Measurements from ENCODE around the gene MYO5B. TPM values are rescaled to one million over a fixed set of nuclear protein-coding genes. Genes with fewer than 3 reads are reported as not detected.

Gene MYO5B
- total and polyA plus RNA-seq, 9 of the 15 experiments (the other 6 are each of a cell fraction or from before 2014, with no cell fraction given), result 0.07 to 0.42 (median 0.28) TPM

GRCh38 chr18:50008306-50008705 lies 186.6 kb downstream of the MYO5B start:
- no peak for ATAC-seq
- Histone ChIP-seq H4K20me1 (replicated peaks; ENCODE audit: control insufficient read depth, insufficient read depth, low read length) (no peaks in the 10 kb centered on the region), H3K9me1 (ENCODE audit: control insufficient read depth, insufficient read depth, low read length) (no peaks in the 10 kb centered on the region), H2AFZ (ENCODE audit: low read depth, low read length) (no peak overlapping the region), H3K4me3 (no peak overlapping the region), H3K9ac (ENCODE audit: insufficient read depth in 1 of 2, low read depth in 2 of 2, low read length in 2 of 2) (no peak overlapping the region), H3K9me3 (replicated peaks; ENCODE audit: control insufficient read depth, insufficient read depth, low read depth, low read length) (no peaks in the 10 kb centered on the region), H3K36me3 (ENCODE audit: control insufficient read depth, insufficient read depth, low read length) (no peaks in the 10 kb centered on the region), H3K79me2 (ENCODE audit: control insufficient read depth, insufficient read depth, low read length) (no peaks in the 10 kb centered on the region), H3K27me3 (ENCODE audit: control insufficient read depth in 2 of 2, insufficient read depth in 2 of 2, low read length in 2 of 2) (0 out of 5 replicates have a peak, but pooled peaks cover 0 to 6% of the 10 kb centered on the region in 2 experiments), H3K4me1 (replicated peaks in 1 of 2; ENCODE audit: control insufficient read depth in 2 of 2, insufficient read depth in 2 of 2, low read length in 2 of 2) (no peaks in the 10 kb centered on the region), H3K27ac (ENCODE audit: extremely low read depth, low read depth, low read length) (no peak overlapping the region), H3K4me2 (ENCODE audit: insufficient read depth, low read length) (no peak overlapping the region)
- WGBS (ENCODE audit: insufficient coverage, low coverage, missing lambda C conversion rate), result 0% methylated on average over 2 of the region's 3 CpGs
- CTCF ChIA-PET (ENCODE audit: low intra/inter-chr PET ratio), result no interaction called here
- POLR2A ChIA-PET, result interaction anchor here (1.4 kb wide), 1 partner anchor 11 kb away, joined by 3 read pairs; no protein-coding TSS in a partner anchor
- intact Hi-C loops (cut with micrococcal nuclease) (no loop called here), in situ Hi-C loops (cut with MboI) (no loop called here)
- no peak for FAIRE-seq
- BruUV-seq (replicated peaks), result no TSS peak
- no peak for DNase-seq (ENCODE audit: extremely low read depth in 1 of 4, low spot score in 3 of 4)
- no peak for TF ChIP-seq ZNF436 (CRISPR knock-in tag; IDR thresholded peaks at IDR 0.05)
- TF ChIP-seq TFAP4 (CRISPR knock-in tag; IDR thresholded peaks at IDR 0.05; ENCODE audit: borderline replicate concordance), result no peak
- no peak for TF ChIP-seq ZNF143 (CRISPR knock-in tag; IDR thresholded peaks at IDR 0.05)
- TF ChIP-seq ZNF699 (CRISPR knock-in tag; IDR thresholded peaks at IDR 0.05; ENCODE audit: insufficient replicate concordance), result no peak
- TF ChIP-seq HNRNPK (IDR thresholded peaks at IDR 0.05; ENCODE audit: low read depth, low read length, poor library complexity, severe bottlenecking), result no peak
- no peak for TF ChIP-seq RBM22 (IDR thresholded peaks at IDR 0.05; ENCODE audit: low read depth, low read length, poor library complexity, severe bottlenecking)
- TF ChIP-seq CCNT2 (IDR thresholded peaks at IDR 0.05; ENCODE audit: borderline replicate concordance, extremely low read depth, insufficient read length, low read depth, low read length), result no peak
- TF ChIP-seq CREB1 (IDR thresholded peaks at IDR 0.05), result no peak
- no peak for TF ChIP-seq CREB1 (CRISPR knock-in tag; IDR thresholded peaks at IDR 0.05)
- TF ChIP-seq CHAMP1 (IDR thresholded peaks at IDR 0.05), result no peak
- no peak for TF ChIP-seq ETV5 (CRISPR knock-in tag; IDR thresholded peaks at IDR 0.05; ENCODE audit: low read depth)
- no peak for TF ChIP-seq ZNF124 (CRISPR knock-in tag; IDR thresholded peaks at IDR 0.05)
- no peak for TF ChIP-seq ZNF280A (IDR thresholded peaks at IDR 0.05; ENCODE audit: low read depth, partially characterized antibody)
